ENCODE measurements around the gene VASH2. TPM values are rescaled to one million over a fixed set of nuclear protein-coding genes. Genes with fewer than 3 reads are reported as not detected.

VASH2 gene
- total and polyA plus RNA-seq, 2 of the 8 experiments (the other 6 are each of a cell fraction or from before 2014, with no cell fraction given): 44.0 to 187 TPM

GRCh38 chr1:212941452-212941851 is 8.9 kb upstream of the VASH2 start:
- Histone ChIP-seq H3K9me3 (ENCODE audit: insufficient read depth in 2 of 2, low read depth in 1 of 2, low read length in 1 of 2) (no peaks in the 10 kb centered on the region), H3K27ac (ENCODE audit: low read depth, low read length) (no peak overlapping the region), H3K18ac (ENCODE audit: extremely low read depth, low read length) (no peak overlapping the region), H4K20me1 (replicated peaks in 1 of 2; ENCODE audit: control insufficient read depth in 1 of 2, insufficient read depth in 2 of 2, low read length in 2 of 2) (no peaks in the 10 kb centered on the region), H2BK15ac (ENCODE audit: low read length) (no peak overlapping the region), H2BK5ac (ENCODE audit: low read depth, low read length) (no peak overlapping the region), H3K4me2 (ENCODE audit: insufficient read depth in 1 of 2, low read depth in 2 of 2, low read length in 2 of 2) (no peak overlapping the region), H3K23ac (ENCODE audit: insufficient read length) (no peak overlapping the region), H3K4me1 (replicated peaks in 1 of 4; ENCODE audit: control insufficient read depth in 3 of 4, insufficient read depth in 4 of 4, low read length in 3 of 4) (peaks cover 0 to 2% (median 1%) of the 10 kb centered on the region in 4 experiments; a peak in 2 of 7 replicates), H3K9ac (replicated peaks in 1 of 4; ENCODE audit: extremely low read depth in 1 of 4, low read depth in 3 of 4, low read length in 3 of 4) (no peak overlapping the region), H3K27me3 (replicated peaks in 1 of 4; ENCODE audit: control insufficient read depth in 3 of 4, extremely low read depth in 1 of 4, insufficient read depth in 3 of 4, low read length in 3 of 4) (no peaks in the 10 kb centered on the region), H3K4ac (replicated peaks; ENCODE audit: insufficient read length, low read depth, low read length) (no peak overlapping the region), H2BK120ac (replicated peaks; ENCODE audit: low read depth, low read length) (no peak overlapping the region), H3K23me2 (ENCODE audit: low read depth, low read length) (no peaks in the 10 kb centered on the region), H3K14ac (ENCODE audit: insufficient read length) (no peak overlapping the region), H4K5ac (ENCODE audit: insufficient read length, low read depth, low read length) (no peak overlapping the region), H3K56ac (replicated peaks; ENCODE audit: insufficient read length, low read depth, low read length) (no peak overlapping the region), H3K36me3 (ENCODE audit: control insufficient read depth in 2 of 4, insufficient read depth in 4 of 4, low read length in 3 of 4) (no peaks in the 10 kb centered on the region), H2BK20ac (ENCODE audit: low read length) (no peak overlapping the region), H4K8ac (ENCODE audit: extremely low read depth, insufficient read depth, low read length) (no peak overlapping the region), H2BK12ac (ENCODE audit: low read depth, low read length) (no peak overlapping the region), H2AFZ (ENCODE audit: low read length) (no peak overlapping the region), H4K91ac (replicated peaks; ENCODE audit: insufficient read length, low read length) (no peak overlapping the region), H3K79me1 (ENCODE audit: low read depth, low read length) (no peaks in the 10 kb centered on the region), H2AK5ac (ENCODE audit: low read depth, low read length) (no peak overlapping the region), H3K4me3 (ENCODE audit: extremely low read depth in 1 of 4, insufficient read depth in 2 of 4, low read depth in 3 of 4, low read length in 4 of 4) (no peak overlapping the region), H3K79me2 (ENCODE audit: control insufficient read depth in 1 of 2, insufficient read depth in 2 of 2, low read length in 2 of 2) (no peaks in the 10 kb centered on the region)
- TF ChIP-seq FOSL1 (IDR thresholded peaks at IDR 0.05; ENCODE audit: insufficient read depth, low read depth, low read length): no peak
- WGBS, 2 experiments (ENCODE audit: extremely low coverage in 1 of 2, insufficient coverage in 1 of 2, insufficient read length in 1 of 2, insufficient replicate concordance in 2 of 2, low coverage in 1 of 2, low lambda C conversion rate in 2 of 2, missing lambda C conversion rate in 1 of 2): 94% methylated on average over 1 of the region's 1 CpG; no CpG with 5 or more reads in 1 of the 2 experiments
- FAIRE-seq: no peak
- ChIA-PET CTCF (ENCODE audit: partially characterized antibody) (interaction anchor here (0.6 to 1.4 kb wide), 3 partner anchors 16 to 26 kb away, joined by 3 to 4 read pairs (median 3); no protein-coding TSS in a partner anchor), POLR2A (ENCODE audit: partially characterized antibody) (interaction anchor here (1.0 to 1.1 kb wide), 2 partner anchors 13 to 31 kb away, joined by 3 read pairs; no protein-coding TSS in a partner anchor)
- DNase-seq (ENCODE audit: low read depth in 1 of 2, low spot score in 2 of 2): no peak
